Germinal center (tissue), 1 donor: ENCODE measurements around the gene C1orf167.

Source experiments
- DNase-seq: peaks from one replicate; pipeline ENCODE4 v3.0.0; 2012; ENCODE audit warnings: mixed read lengths, low spot score

Gene C1orf167

DNA sequence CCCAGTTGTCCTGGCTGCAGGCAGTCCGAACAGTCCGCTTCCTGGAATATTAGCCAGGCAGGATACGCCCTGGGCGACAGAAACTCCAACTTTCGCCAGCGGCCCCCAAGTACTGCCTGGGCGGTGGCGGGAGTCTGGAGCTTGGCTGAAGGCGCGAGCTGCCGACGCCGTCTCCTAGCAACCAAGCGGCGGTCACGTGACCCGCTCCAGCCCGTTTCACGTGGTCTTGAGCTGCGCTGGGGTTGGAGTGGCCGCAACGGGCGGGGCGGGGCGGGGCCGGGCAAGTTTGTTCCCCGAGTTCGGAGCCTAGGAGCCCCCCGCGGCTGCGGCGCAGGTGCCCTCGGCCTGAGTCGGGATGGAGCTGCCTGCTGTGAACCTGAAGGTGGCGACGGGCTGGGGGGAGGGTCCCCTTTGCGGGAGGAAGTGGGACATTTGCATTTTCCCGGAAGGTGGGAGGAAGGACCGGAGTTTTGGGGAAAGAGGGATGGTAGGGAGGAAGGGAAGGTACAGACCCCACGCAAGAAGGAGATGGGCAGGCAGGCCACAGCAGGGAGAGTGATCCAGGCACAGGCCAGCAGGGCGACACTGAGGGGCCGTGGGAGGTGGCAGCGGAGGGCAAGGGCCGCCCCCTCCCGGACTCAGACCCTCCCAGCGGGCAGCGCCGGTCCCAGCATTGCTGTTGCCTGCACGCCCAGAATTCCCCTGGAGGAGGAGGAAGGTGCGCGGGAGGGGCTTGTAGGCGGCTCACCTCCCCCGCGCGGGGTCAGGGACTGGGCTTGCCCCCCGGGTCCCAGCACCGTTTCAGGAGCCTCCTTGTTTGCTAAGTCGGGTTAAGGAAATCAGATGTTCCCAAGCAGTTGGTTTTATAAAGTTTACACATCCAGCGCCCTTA is 25.9 kb upstream of the C1orf167 start, which contains the start of gene AGTRAP:
AGTRAP (plus strand) TSS at position 283 of the 892 bp plus-strand sequence; CDS start at position 356, 73 bp downstream.
- peak; percentile 89 for DNase-seq

DNA sequence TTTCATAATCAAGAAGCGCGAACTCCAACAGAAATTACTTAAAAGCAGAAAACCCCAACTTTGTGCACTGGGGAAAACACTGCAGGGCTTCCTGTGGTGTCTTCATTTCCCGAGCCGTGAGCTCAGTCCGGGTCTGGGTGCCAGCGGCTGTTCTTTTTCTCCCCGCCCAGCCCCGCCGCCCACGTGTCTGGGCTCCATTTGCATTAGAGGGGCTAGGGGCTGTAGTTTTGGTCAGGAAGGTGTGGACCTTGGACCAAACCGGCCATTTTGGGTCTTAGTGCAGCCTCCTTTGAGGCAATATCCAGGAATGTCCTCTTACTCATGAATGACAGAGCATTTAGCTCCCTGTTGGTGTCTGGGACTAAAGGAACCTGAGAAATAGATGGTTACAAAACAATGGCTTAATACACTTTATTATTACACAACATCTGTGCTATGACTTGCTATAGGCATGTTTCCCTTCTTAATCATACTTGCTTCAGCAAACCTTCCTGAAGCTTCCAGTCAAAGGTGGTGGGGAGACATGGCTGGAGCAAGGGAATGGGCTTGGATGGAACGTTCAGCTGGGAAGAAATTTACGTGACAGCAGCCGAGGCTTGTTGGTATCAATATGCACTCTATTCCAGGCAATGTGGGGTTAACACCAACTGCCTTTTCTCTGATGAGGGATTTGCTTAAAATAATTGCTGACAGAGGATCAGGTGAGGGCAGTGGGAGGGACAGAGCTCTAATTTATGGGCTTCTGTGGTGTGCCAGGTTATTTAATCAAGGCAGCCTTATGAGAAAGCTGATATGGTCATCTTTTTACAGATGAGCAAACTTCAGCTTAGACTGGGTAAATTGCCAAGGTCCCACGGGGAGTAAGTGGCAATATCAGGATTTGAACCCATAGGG is 25.0 kb upstream of the C1orf167 start:
- DNase-seq, result peak; percentile 44

- DNase-seq, result no peak
Measured at GRCh38 chr1:11738096-11738495, 23.9 kb upstream of the C1orf167 start.

DNA sequence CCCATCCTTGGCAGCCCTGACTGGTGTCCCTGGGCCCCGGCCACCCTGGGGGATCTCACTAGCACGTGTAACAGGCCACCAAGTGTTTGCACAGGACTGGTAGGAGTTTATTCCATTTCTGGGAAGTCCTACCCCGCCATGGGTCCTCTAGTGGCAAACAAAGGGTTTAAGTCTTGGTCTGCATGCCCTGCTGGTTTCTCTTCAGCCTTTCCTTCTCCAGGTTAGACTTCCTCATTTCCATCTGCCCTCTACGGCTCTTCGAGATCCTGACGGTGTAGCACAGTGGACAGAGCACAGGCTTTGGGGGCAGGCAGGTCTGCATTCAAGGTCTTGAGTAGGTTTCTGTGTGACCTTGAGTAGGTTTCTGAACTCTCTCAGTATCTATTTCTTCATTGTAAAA is 23.2 kb upstream of the C1orf167 start:
- no peak for DNase-seq

- DNase-seq, result no peak
Measured at GRCh38 chr1:11740258-11741192, 21.5 kb upstream of the C1orf167 start.

- no peak for DNase-seq
Measured at GRCh38 chr1:11741482-11741881, 20.5 kb upstream of the C1orf167 start.

- DNase-seq, result no peak
Measured at GRCh38 chr1:11741919-11742558, 20.0 kb upstream of the C1orf167 start.

DNA sequence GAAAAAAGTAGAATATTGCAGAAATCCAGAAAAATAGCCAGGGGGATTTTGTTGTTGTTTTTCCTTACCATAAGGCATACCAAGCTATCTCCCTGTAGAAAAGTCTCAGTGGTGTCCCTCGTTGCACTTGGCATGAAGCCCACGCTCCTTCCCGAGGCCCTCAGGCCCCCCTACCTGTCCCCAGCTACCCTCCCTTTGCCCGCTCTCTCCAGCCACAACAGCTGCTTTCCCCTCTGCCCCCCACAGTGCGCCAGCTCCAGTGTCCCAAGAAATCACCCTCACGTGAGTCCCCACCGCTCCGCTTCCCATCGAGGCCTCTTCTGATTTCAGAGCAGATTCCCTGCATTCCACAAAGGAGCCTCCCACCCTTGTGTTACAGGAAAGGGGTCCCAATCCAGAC is 17.7 kb upstream of the C1orf167 start:
- DNase-seq, result no peak

- DNase-seq, result no peak
Measured at GRCh38 chr1:11746092-11746491, 15.9 kb upstream of the C1orf167 start.

- DNase-seq, result no peak
Measured at GRCh38 chr1:11746795-11747487, 15.1 kb upstream of the C1orf167 start.

DNA sequence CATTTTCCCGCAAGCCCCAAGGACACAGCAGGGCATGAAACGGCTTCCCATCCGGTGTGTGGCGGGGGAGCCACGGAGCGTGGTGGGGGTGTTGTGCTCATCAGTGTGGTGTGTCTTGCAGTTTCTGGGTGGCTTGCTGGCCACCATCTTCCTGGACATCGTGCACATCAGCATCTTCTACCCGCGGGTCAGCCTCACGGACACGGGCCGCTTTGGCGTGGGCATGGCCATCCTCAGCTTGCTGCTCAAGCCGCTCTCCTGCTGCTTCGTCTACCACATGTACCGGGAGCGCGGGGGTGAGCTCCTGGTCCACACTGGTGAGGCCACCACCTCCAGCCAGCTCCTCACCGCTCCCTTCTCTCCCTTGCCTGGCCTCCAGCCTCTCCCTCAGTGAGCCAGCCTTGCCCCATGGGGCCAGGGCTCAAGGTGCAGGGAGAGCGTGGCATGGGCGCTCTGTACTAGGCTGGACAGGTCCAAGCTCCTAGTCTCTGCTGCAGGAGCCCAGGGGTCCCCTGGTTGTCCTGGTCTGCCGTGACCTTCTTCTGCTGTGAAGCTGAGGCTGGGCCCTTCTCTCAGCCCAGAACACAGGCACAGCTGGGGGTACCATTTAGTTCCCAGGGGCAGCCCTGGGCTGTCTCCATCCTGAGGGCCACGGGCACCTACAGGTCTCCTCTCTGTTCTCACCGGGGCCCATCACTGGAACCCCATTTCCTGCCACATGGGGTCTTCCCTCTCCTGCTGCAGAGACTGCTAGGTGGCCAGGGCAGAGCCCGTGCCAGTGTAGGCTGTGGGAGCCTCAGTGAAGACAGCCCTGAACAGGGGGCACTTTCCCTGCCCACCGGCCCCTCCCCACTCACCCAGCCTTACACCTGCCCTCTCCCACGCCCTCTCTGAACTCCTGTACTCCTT is 13.4 kb upstream of the C1orf167 start:
- DNase-seq, result no peak

DNA sequence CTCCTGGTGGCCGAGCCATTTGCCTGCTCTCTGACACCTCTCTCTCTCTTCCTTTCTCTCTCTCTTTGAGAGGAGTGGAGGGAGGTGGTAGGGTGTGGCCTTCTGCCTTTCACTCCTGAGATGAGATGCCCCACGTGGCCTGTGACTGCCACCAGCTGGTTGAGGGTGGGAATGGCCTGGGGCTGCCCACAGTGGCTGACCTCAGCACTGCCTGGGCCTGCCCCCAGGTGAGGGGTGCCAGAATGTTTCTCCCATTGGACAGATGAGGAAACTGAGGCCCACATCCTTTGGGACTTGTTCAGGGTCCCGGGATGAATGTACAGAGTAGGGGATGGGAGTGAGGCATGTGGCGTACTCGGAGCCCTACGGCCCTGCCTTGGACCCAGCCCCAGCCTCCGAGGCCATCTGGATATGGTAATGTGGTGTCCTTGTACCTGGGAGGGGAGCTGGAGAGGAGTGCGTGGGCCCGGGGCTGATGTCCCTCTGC is 12.7 kb upstream of the C1orf167 start:
- peak; percentile 57 for DNase-seq

- no peak for DNase-seq
Measured at GRCh38 chr1:11749996-11750395, 12.0 kb upstream of the C1orf167 start.

DNA sequence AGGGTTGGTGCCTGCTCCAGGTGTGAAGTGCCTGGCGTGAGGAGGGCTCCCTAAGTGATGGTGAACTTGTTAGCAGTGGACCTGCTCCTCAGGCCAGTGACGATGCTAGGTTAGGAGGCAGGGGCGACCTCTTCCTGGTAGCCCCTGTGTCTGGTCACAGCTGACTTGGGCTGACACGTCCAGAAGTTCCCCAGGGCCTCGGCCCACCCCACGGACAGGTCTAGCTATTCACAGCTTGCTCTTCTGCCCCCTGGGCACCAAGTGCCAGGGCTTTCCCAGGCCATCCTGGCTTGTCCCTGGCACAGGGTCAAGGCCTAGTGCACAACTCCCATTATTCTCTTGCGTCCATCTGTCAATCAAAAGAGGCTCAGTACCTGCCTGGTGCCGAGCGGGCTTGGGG is 10.9 kb upstream of the C1orf167 start:
- no peak for DNase-seq

DNA sequence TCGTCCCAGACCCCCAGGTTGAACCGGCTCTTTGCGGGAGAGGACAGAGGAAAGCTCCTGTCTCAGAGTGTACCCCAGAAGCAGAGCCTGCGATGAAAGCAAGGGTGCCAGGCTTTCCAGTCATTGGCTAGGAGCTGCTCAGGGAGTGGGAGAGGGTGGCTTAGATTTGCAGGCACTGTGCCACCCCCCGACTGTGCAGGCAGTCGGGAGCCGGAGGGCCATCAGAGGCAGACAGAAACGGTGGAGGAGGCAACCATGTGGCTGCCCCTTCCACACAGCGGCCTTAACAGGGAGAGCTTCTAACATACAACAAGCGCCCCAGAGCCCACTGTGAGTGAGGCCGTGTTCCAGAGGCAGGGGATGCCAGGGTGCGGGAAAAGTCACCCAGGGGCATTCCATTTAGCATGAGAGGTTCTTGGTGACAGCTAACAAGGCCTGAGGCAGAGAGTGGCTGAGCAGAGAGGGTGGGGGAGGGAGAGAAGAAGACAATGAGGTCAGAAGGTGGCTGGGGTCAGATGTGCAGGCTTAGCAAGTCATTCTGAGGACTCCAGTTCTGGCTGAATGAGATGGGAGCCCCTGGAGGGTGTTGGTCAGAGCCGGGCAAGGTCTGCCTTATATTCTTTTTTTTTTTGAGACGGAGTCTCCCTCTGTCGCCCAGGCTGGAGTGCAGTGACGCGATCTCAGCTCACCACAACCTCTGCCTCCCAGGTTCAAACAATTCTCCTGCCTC is 9.5 kb upstream of the C1orf167 start:
- no peak for DNase-seq

- no peak for DNase-seq
Measured at GRCh38 chr1:11753555-11754208, 8.3 kb upstream of the C1orf167 start.

DNA sequence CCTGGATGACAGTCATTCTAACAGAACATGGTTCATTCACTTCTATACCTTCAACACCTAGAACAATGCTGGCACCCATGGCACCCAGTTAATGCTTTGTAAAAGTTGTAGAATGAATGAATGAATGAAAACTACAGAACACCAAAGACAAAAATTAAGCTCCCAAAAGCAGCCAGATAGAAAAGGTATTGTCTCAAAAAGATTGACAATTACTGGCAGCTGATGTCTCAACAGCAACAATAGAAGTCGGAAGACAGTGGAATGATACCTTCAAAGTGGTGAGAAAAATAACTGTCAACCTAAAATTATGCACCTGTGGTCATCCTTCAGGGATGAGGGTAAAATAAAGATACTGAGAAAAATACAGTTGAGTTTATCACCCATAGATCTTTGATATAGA is 4.9 kb upstream of the C1orf167 start:
- no peak for DNase-seq

GRCh38 chr1:11759791-11760190 is 2.2 kb upstream of the C1orf167 start:
- DNase-seq, result no peak
